ENCODE results near the gene C1orf159.
"Not testable (repeated sequence)": the region's sequence is repeated elsewhere in the genome, so short reads cannot be mapped to it uniquely, and the experiment has no call there.

C1orf159 gene

DNA sequence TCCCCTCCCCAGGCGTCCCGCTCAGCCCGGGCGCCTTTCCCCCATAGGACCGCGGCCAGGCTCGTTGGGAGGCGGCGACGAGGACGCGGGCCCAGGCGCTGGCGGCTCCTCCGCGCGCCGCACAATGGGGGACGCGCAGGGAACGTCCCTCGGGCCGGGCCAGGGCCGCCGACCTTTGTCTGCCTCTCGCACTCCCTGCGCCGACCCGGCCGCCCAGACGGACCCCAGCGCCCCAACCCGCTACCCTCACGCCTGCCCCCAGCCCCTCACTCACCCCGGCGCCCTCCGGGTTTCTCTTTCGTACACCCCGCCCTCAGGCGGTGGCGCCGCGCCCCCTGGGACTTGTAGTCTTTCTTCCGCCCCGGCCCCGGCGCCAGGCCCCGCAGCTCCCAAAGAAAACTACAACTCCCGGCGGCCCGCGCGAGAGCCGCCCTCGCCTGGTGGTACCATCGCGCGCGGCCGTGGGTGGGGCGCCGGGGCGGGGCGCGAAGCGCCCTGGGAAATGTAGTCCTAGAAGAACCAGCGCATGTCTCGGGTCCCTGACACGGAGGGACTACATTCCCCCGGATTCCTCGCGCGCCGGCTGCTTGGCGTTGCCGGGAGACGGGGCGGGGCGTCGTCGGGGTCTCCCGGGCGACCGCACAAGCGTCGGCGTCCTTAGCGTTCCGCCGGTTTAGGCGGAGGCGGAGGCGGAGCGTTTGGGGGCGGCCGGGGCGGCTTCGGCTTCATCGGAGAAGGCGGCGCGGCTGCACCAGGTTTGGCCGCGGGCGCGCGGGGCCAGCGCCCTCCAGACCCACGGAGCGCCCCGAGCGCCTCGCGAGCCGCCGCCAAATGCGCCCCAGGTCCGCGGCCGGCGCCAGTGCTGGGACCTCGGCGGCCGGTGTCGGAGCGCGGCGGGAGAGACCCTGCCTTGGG lies at the start of gene C1orf159:
C1orf159 (minus strand) TSS at position 304 of the 915 bp plus-strand sequence. CDS start 24,546 bp downstream, outside the sequence.
- peak; percentile 49 for DNase-seq

DNA sequence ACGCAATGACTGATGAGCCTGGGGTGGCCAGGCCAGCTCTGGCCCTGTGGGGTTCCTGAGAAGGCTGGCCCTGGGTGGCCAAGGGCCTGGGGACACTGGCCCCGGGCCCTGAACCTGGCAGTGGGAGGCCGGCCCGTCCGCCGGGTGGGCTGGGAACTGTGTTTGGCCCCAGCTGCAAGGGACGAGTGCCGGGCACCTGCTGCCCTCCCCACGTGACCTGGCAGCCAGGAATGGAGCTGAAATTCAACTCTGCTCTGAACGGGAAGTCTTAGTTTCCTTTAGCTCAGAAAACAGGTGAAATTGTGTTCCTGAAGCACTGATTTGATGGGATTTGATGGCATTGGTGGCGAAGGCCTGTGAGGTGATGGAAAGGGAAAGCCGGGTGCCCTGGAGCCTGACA lies 49.6 kb upstream of the C1orf159 start:
- DNase-seq: no peak

DNA sequence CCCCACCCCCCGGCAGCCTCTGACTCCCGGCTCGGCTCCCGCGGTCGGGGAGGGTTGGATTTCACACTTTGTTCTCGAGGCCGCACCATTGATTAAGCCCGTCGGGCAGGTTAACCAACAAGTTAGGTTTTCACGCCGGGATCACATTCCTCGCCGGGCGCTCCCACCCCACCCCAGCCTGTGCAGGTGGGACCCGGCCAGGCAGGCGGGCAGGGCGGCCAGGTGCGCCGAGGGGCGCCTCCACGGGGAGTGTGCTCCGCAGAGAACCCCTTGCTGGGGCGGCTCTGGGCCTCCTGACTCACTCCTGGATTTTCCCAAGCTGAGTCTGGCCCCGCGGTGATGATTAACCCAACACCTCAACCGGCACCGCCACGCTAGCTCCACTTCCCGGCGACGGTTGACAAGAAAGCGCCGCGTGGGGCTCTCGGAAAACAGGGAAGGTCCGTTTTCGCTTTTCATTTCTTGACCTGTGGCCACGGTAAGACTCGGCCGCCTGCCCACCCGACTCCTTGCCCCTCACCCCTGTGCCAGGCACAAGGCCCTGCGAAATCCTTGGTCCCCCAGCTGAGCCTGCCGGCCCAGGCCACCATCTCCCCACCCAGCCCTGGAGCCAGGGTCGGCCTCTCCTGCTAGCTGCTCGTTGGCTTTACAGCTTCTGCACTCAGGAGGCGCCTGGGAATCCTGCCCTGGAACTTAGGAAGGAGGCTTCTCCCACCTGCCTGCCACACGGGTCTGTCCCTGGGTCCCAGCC lies 49.0 kb upstream of the C1orf159 start:
- no peak for DNase-seq

- DNase-seq: no peak
Measured at GRCh38 chr1:1164361-1164700, 48.4 kb upstream of the C1orf159 start.

DNA sequence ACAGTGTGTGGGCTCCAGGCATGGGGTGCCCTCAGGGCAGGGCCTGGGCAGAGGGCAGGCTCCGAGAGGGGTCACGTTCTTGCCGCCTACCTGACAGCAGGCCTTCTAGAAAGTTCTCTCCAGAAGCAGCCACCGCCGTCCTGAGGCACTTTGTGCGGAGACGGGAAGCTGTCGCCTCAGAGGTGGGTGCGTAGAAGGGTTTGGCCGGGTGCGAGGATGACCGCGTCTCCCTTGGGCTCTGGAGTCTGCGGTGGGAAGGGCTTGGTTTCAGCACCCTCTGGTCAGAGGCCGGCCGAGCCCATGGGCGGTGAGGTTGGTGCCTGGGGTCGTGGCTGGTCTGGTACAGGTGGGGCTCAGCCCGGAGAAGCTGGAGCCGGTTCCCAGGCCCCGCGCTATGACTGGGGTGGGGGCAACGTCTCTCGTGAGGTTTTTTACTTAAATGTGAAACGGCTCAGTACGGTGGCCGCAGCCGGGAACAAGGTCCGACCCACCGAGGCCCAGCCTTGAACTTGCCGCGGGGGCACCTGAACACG lies 47.7 kb upstream of the C1orf159 start:
- no peak for DNase-seq

- no peak for DNase-seq
Measured at GRCh38 chr1:1162597-1163537, 47.0 kb upstream of the C1orf159 start.

- DNase-seq: no peak
Measured at GRCh38 chr1:1161683-1162079, 45.8 kb upstream of the C1orf159 start.

- no peak for DNase-seq
Measured at GRCh38 chr1:1161078-1161682, 45.3 kb upstream of the C1orf159 start.

GRCh38 chr1:1160281-1160930 lies 44.5 kb upstream of the C1orf159 start:
- DNase-seq: no peak

GRCh38 chr1:1157914-1158710 lies 42.2 kb upstream of the C1orf159 start:
- DNase-seq: no peak

DNA sequence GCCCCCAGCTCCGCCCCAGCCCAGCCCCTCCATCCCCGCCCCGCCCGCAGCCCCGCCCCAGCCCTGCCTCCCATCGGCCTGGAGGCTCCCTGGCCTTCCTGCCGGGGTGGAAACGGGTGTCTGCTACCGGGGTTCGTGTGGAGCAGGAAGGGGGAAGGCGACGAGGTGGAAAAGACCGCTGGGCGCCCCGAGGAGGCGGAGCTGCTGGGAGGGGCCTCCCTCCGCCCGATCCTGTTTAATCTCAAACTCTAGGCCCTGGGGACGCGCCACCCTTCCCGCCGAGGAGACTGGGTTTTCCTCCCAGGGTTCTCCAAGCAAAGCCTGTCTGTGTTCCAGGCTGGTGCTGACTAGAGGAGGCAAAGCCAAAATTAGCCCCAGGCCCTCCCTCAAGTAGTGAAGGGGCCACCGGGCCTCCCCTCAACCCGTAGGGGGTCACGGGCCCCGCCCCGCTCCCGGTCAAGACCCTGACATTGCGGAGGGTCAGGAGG lies 41.6 kb upstream of the C1orf159 start:
- DNase-seq: no peak

- no peak for DNase-seq
Measured at GRCh38 chr1:1157033-1157365, 41.1 kb upstream of the C1orf159 start.

- DNase-seq: no peak
Measured at GRCh38 chr1:1156140-1157032, 40.5 kb upstream of the C1orf159 start.

GRCh38 chr1:1155258-1155657 lies 39.4 kb upstream of the C1orf159 start:
- no peak for DNase-seq

GRCh38 chr1:1153874-1154273 lies 38.0 kb upstream of the C1orf159 start:
- DNase-seq: no peak

DNA sequence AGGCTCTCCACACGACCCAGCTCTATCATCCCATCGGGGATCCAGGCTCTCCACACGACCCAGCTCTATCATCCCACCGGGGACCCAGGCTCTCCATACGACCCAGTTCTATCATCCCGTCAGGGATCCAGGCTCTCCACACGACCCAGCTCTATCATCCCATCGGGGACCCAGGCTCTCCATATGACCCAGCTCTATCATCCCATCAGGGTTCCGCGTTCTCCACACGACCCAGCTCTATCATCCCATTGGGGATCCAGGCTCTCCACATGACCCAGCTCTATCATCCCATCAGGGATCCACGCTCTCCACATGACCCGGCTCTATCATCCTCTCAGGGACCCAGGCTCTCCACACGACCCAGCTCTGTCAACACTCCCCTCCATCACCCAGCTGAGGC lies 37.3 kb upstream of the C1orf159 start:
- not testable (repeated sequence) for DNase-seq

DNA sequence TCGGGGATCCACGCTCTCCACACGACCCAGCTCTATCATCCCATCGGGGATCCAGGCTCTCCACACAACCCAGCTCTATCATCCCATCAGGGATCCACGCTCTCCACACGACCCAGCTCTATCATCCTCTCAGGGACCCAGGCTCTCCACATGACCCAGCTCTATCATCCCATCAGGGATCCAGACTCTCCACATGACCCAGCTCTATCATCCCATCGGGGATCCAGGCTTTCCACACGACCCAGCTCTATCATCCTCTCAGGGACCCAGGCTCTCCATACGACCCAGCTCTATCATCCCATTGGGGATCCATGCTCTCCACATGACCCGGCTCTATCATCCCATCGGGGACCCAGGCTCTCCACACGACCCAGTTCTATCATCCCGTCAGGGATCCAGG lies 36.5 kb upstream of the C1orf159 start:
- DNase-seq: not testable (repeated sequence)

DNA sequence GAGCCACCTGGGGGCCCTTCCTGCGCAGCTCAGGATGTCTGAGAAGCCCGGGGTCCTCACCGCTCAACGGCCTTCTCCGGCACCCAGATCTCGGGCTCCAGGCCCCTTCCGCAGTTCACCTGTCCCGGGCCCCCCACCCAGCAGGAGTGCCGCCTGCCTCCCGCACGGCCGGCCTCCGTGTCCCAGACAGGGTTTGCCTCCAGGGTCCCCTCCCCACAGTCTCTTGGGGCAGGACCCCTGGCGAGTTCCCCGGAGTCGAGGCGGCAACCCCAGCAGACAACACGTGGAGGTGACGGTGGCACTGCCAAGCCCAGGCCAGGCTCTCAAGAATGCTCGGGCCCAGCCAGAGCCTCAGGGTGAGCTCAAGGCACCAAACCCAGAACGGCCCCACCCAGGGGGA lies 35.4 kb upstream of the C1orf159 start:
- DNase-seq: no peak

GRCh38 chr1:1150100-1150499 lies 34.2 kb upstream of the C1orf159 start:
- no peak for DNase-seq

DNA sequence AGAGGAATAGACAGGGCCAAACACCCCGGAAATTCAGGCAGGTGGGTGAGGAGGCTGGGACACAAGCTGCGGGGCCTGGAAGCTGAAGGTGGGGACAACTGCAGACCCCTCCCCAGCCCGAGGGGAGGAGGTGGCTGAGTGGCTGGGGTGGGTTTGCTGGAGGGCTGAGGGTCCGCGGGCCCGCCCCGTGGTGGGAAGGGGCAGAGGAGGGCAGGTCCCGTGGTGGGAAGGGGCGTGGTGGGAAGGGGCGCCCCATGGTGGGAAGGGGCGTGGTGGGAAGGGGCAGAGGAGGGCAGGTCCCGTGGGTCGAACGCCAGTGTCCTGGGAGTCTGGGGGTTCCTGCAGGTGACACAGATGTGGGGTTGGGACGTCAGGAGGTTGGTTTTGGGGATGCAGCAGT lies 33.5 kb upstream of the C1orf159 start:
- no peak for DNase-seq

All from cortex of kidney (tissue), 1 donor.